Heart left ventricle (tissue), 16 donors: Measurements from ENCODE around the gene COLEC11. TPM values are rescaled to one million over a fixed set of nuclear protein-coding genes. Genes with fewer than 3 reads are reported as not detected.

Source experiments
- ATAC-seq, 4 donors: fragments of 200-7000 bp; cut with Tn5 transposase; one replicate each; pipeline ENCODE4 v1.9.1; 2020 to 2022; ENCODE audit warnings: moderate library complexity in 4 of 4, mild to moderate bottlenecking in 3 of 4, moderate number of reproducible peaks in 1 of 4
- DNase-seq, 5 donors: peaks; one replicate each; pipeline ENCODE4 v3.0.0-alpha.2; 2020
- H3K27ac ChIP-seq, 12 donors: fragments of 200-600 bp; sonication (generic) in 4 of 12; one replicate each; pipeline versions ENCODE4 v1.5.0 to v1.8.0; 2016 to 2022; ENCODE audit warnings: mild to moderate bottlenecking in 2 of 12
- H3K27me3 ChIP-seq, 9 donors: fragments of 200-600 bp; sonication (generic) in 2 of 9; one replicate each; pipeline versions ENCODE4 v1.5.1 to v1.8.0; 2016 to 2022; ENCODE audit warnings: mild to moderate bottlenecking in 3 of 9
- H3K36me3 ChIP-seq, 9 donors: fragments of 200-600 bp; sonication (generic) in 2 of 9; one replicate each; pipeline versions ENCODE4 v1.5.0 to v1.8.0; 2018 to 2022; ENCODE audit warnings: mild to moderate bottlenecking in 2 of 9
- H3K4me1 ChIP-seq, 12 donors: fragments of 200-600 bp; sonication (generic) in 4 of 12; one replicate each; pipeline versions ENCODE4 v1.5.0 to v1.8.0; 2016 to 2022; ENCODE audit warnings: mild to moderate bottlenecking in 3 of 12
- H3K4me3 ChIP-seq, 12 donors: fragments of 200-600 bp; sonication (generic) in 4 of 12; one replicate each; pipeline versions ENCODE4 v1.5.0 to v1.8.0; 2017 to 2022; ENCODE audit warnings: mild to moderate bottlenecking in 9 of 12, moderate library complexity in 4 of 12
- H3K9me3 ChIP-seq, 12 donors: fragments of 200-600 bp; sonication (generic) in 4 of 12; one replicate each; pipeline versions ENCODE4 v1.5.0 to v1.8.0; 2016 to 2022; ENCODE audit warnings: mild to moderate bottlenecking in 1 of 12
- POLR2A ChIP-seq, 2 donors: fragments of 450-650 bp; IDR thresholded peaks; one replicate each; pipeline ENCODE4 v1.6.1; 2017; ENCODE audit warnings: antibody characterized with exemption in 2 of 2, mild to moderate bottlenecking in 2 of 2, moderate library complexity in 2 of 2
- WGBS, 4 donors: extraction: QIAGEN DNeasy Blood & Tissue Kit in 2 of 4; methylation state at CpG; one replicate each; pipeline versions ENCODE4 v1.1.5 to v1.1.7; 2013 to 2018; 5-methylcytosine and 5-hydroxymethylcytosine counted together
- intact Hi-C, 10 donors: fragments of 100-400 bp; cut with DNase I; formaldehyde crosslinking; loops; one replicate each; pipeline versions ENCODE4 v1.11.1 to v1.14.2; 2022
- polyA plus RNA-seq, 2 donors: library from polyadenylated mRNA; stranded (reverse); fragments of 200-250 nt; gene quantifications; one replicate each; pipeline ENCODE4 v1.2.3, GENCODE V29; 2013
- total RNA-seq, 9 donors: library from RNA; depleted of rRNA in 2 of 9; stranded (reverse); fragments of >200 nt in 2 of 9; fragmentation: NEBNext Ultra II Directional in 3 of 9; extraction: Animal tissue kit (Norgen Biotek cat#: 25700) in 3 of 9; gene quantifications; one replicate each; pipeline versions ENCODE4 v1.1.0 to v1.2.4, GENCODE V29; 2016 to 2023
- TF ChIP-seq, protein P1 (sequence below), 12 donors: fragments of 200-600 bp; sonication (generic) in 4 of 12; IDR thresholded peaks; one replicate each; pipeline versions ENCODE4 v1.5.0 to v1.8.0; 2018 to 2022; ENCODE audit warnings: antibody characterized with exemption in 12 of 12, mild to moderate bottlenecking in 5 of 12
- donor health status: ischemic (EF 13 %, LVEDD 7.1; RV severe dilation, severe dysfunction).
- donor health status: healthy with polysubstance abuse.
- donor health status: DM: no; HTN: yes; CAD: no.
- donor health status: DM: no; HTN: no; CAD: no.
- donor health status: ischemic (EF 25% LVEDD 6.9; RV normal size, moderate dysfunction).
- donor health status: ischemic (EF 25% LVEDD 5.7; RV mildly dilated, moderate dysfunction).
- donor health status: healthy.
- donor health status: DM: yes; HTN: yes; CAD: no.
- donor health status: ischemic (EF 35%, LVEDD 5.7; RV mildly dilated, moderate dysfunction).
- donor health status: nonischemic (EF 11% LVEDD 7.7; RV severe dilation, severe dysfunction).
- donor health status: DM: yes; HTN: yes; CAD: no.
- donor health status: PGD.
- donor health status: ischemic (EF 29% LVEDD 5.4; RV normal size, mild dysfunction).
- donor health status: nonischemic (EF 23%, LVEDD 6.1; RV moderate dilation, normal function).

COLEC11 gene
- total and polyA plus RNA-seq, 11 donors, result 2.3 to 12.5 (median 3.1) TPM

- ATAC-seq, result no peak
- Histone ChIP-seq H3K9me3 (no peaks in the 10 kb centered on the region), H3K36me3 (no peaks in the 10 kb centered on the region), H3K27ac (no peak overlapping the region), H3K4me1 (no peaks in the 10 kb centered on the region), H3K4me3 (no peak overlapping the region), H3K27me3 (peaks cover 0 to 9% (median 0%) of the 10 kb centered on the region in 9 donors)
- 83 to 87% (median 85%) methylated on average over 23 of the region's 23 CpGs for WGBS, 4 donors
- DNase-seq, result no peak
- TF ChIP-seq POLR2A (IDR thresholded peaks at IDR 0.05), result no peak
- TF ChIP-seq, protein P1, sequence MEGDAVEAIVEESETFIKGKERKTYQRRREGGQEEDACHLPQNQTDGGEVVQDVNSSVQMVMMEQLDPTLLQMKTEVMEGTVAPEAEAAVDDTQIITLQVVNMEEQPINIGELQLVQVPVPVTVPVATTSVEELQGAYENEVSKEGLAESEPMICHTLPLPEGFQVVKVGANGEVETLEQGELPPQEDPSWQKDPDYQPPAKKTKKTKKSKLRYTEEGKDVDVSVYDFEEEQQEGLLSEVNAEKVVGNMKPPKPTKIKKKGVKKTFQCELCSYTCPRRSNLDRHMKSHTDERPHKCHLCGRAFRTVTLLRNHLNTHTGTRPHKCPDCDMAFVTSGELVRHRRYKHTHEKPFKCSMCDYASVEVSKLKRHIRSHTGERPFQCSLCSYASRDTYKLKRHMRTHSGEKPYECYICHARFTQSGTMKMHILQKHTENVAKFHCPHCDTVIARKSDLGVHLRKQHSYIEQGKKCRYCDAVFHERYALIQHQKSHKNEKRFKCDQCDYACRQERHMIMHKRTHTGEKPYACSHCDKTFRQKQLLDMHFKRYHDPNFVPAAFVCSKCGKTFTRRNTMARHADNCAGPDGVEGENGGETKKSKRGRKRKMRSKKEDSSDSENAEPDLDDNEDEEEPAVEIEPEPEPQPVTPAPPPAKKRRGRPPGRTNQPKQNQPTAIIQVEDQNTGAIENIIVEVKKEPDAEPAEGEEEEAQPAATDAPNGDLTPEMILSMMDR (IDR thresholded peaks at IDR 0.05), result no peak
- intact Hi-C loops, result no loop called here
Observed at GRCh38 chr2:3679616-3680393, 84.9 kb downstream of the COLEC11 start.

DNA sequence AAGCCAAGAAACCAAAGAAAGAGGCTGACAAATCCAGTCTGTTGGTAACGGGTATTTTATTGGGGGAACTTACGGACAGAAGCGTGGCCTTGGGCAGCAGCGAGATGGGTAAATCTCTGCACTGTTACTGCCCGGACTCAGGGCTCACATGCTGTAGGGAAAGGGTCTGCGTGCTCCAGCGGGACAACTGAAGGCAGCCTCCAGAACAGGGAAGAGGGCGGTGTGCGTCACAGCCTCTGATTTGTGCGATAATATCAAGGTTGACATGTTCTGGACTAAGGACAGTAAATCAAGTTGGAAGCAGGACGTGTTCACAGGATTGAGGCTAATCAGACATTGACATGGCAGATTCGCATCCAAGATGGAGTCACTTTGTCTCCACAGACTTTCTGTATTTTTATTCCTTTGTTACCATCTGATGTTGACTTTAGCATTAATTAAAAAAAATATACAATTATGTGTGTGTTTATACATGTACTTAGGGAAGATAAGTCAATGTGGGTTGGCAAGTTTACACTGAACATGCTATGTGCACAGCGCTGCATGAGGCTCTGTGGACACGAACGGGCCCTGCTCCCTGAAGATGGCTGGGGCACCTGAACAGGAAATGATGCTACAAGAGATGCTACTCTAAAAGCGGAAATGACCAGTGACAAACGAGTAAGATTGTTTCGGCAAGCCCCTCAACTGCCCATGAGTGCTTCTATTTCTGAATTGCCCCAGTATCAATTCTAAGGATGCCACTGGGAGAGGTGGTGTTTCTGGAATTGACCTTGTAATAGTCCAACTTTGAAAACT lies 85.8 kb downstream of the COLEC11 start:
- H3K4me3 ChIP-seq, result no peak overlapping the region
- no peaks in the 10 kb centered on the region for H3K36me3 ChIP-seq
- DNase-seq (no peak), ATAC-seq (no peak)
- TF ChIP-seq, protein P1 (IDR thresholded peaks at IDR 0.05), result no peak
- no peak for TF ChIP-seq POLR2A (IDR thresholded peaks at IDR 0.05)
- peaks cover 0 to 9% (median 0%) of the 10 kb centered on the region in 9 donors for H3K27me3 ChIP-seq
- no peaks in the 10 kb centered on the region for H3K9me3 ChIP-seq
- no peaks in the 10 kb centered on the region for H3K4me1 ChIP-seq
- 86 to 93% (median 91%) methylated on average over 18 of the region's 18 CpGs for WGBS, 4 donors
- intact Hi-C loops, result no loop called here
- H3K27ac ChIP-seq, result no peak overlapping the region

GRCh38 chr2:3681625-3682024 lies 86.7 kb downstream of the COLEC11 start:
- Histone ChIP-seq H3K4me3 (no peak overlapping the region), H3K36me3 (no peaks in the 10 kb centered on the region), H3K27me3 (peaks cover 0 to 9% (median 0%) of the 10 kb centered on the region in 9 donors), H3K9me3 (no peaks in the 10 kb centered on the region), H3K27ac (no peak overlapping the region), H3K4me1 (no peaks in the 10 kb centered on the region)
- WGBS, 4 donors, result 87 to 95% (median 89%) methylated on average over 5 of the region's 5 CpGs
- no peak for ATAC-seq
- TF ChIP-seq, protein P1 (IDR thresholded peaks at IDR 0.05), result no peak
- TF ChIP-seq POLR2A (IDR thresholded peaks at IDR 0.05), result no peak
- DNase-seq, result no peak
- intact Hi-C loops, result no loop called here

GRCh38 chr2:3682811-3683210 lies 87.9 kb downstream of the COLEC11 start:
- Histone ChIP-seq H3K36me3 (no peaks in the 10 kb centered on the region), H3K9me3 (no peaks in the 10 kb centered on the region), H3K27me3 (peaks cover 0 to 9% (median 0%) of the 10 kb centered on the region in 9 donors), H3K4me3 (no peak overlapping the region), H3K27ac (no peak overlapping the region), H3K4me1 (no peaks in the 10 kb centered on the region)
- WGBS, 4 donors, result 69 to 82% (median 74%) methylated on average over 6 of the region's 6 CpGs
- intact Hi-C loops, result no loop called here
- ATAC-seq, result no peak
- TF ChIP-seq, protein P1 (IDR thresholded peaks at IDR 0.05), result no peak
- no peak for TF ChIP-seq POLR2A (IDR thresholded peaks at IDR 0.05)
- DNase-seq, result no peak
